Activated CD8-positive, alpha-beta memory T cell treated with anti-CD3 and anti-CD28 coated beads for 48 hours (primary cell): Measurements from ENCODE around the gene LARP6.
"Not testable (repeated sequence)": the region's sequence is repeated elsewhere in the genome, so short reads cannot be mapped to it uniquely, and the experiment has no call there.

Experiments
- DNase-seq, 3 experiments: peaks; one replicate each; pipeline ENCODE4 v3.0.0-alpha.2; 2020; ENCODE audit warnings: low read depth in 2 of 3, low spot score in 2 of 3

LARP6 gene

DNA sequence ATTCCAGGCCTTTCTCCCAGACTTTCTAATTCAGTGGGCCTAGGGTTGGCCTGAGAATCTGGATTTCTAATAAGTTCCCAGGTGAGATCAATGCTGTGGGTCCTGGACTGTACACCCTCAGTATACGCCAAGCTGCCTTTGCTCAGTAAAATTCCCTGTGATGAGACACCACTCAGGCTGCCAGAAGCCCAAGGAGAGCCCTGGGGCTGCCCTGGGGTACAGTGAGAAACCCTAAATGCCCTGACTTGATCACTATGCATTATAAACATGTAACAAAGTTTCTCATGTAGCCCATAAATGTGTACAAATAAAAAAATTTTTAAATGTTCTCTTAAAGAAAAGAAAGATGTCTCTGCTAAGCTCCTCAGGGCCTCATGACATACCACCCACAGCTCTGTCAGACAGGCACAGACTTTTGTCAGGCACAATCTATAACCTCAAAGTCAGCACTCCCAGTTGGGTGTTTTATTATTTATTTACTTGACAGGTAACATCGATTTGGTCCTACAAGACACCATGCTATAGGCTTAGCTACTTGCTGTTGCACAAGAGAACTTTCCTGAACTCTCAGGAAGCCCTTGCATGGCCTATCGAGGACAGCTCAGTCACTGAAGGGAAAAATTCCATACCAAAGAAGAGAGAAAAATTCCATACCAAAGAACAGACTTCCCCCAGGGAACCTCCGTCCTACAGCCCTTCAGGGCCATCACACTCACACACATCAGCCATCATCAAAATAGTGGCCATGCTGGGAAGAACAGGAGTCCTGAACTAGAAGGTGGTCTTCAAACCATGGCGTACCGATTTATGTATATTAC lies 22.7 kb downstream of the LARP6 start:
- no peak for DNase-seq

DNA sequence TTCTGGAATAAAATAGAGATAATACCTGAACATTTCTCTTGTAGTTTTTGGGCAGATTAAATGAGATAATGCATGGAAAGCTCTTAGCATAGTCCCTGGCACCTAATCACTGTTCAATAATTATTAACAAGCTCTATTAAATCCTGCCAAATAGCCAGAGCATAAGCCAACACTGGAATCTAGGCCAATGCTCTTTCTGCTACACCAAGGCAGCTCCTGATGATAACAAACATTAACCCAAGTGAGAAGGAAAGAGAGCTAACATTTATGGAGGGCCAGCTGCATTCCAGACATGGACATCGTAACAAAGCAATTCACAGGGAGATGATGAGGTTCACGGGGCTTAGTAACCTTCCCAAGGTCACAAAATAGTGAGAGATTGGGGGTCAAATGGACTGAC lies 23.3 kb downstream of the LARP6 start:
- DNase-seq, result no peak

DNA sequence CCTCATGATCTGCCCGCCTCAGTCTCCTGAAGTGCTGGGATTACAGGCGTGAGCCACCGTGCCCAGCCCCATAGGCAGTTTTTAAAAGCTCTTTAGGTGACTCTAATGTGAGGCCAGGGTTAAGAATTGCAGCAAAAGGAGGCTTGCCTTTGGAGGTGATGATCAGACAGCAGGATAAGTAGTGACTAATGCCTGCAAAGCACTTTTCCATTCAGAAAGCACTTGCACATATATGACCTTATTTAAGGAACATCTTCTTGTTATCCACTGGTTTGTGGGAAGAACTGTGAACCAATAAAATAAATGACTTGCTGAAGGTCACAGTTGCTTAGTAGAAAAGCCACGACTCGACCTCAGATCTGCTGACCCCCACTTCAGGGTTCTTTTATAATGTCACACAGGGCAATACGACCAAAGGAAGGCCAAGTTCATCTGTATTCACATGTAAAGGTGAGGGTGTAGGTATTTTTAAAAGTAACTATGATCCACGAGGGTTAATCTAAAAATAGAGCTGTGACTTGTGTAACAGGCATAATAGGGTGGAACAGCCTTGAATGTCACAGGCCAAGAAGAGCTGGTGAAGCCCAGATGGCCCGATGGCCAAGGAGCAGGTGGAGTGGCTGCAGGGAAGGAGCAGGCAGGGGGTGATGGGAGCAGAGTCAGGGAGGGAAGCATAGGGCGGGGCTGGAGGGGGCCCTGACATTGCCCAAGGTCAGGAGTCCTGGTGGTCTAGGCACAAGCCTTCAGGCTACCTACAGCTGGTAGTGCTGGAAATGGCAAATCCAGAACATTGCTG lies 24.4 kb downstream of the LARP6 start:
- no peak for DNase-seq

DNA sequence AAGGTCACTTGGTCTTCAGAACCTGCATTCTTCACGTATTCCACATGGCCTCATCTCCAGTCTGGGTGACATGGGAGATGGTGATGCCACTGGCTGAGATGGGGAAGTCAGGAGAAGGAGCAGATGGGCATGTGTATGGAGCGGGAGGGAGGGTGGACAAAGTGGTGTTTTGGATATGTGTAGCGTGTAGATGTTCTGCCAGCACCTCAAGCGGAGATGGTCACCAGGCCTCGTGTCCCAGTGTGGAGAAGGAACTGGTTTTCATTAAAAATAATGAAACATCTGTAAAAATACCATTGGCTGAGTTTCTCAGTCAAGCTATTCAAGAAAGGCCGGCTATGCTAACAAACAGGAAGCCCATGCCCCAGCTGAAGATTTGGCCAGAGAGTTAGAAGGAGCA lies 26.2 kb downstream of the LARP6 start:
- DNase-seq, result no peak

DNA sequence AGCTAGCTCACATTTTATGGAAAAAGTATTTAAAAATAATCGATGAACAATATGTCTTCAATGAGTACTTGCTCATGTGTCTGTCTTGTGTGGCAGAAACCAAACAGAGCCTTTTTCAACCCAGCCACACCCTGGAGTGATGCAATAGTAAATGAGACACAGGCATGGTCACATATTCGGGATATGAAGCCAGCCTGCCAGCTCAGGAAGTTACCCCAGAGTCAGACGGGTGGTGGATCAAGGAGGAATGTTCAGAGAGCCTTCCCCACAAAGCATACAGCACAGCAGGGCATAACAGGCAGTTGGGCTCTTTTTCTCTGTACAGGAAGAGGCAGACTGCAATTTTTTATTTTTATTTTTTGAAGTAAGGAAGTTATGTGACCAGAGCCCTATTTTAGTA lies 27.3 kb downstream of the LARP6 start:
- DNase-seq, result no peak

DNA sequence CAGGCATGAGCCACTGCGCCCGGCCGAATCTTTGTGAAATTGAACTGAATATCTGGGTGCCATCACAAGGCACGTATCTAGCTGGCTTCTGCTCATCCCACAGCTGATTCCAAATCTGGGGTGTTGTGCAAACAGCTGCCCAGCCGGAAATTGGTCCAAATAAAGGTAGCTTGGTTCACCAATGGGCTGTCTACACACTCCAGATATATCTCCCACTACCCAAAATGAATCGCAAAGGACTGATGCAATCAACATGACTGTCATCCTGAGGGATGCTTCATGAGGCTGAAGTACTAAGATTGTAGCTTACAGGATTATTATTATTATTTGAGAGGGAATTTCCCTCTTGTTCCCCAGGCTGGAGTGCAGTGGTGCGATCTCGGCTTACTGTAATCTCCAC lies 28.1 kb downstream of the LARP6 start:
- DNase-seq, result no peak

DNA sequence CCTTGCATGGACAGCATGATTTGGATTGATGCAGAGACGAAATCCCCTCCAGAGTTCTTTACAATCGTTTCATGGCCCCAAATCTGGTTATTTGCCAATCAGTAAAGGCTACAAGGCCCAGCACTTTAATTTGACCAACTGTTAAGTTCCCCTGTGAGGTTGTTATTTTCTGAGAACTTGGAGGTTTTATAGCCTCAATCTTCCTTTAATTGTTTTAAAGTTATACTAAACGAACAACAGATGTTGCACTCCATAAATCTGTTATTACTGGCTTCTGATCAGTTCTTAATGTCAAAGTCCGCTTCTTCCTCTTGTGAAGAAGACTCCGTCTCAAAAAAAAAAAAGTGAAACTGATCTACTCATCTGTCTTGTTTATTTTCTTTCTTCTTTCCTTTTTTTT lies 30.8 kb downstream of the LARP6 start:
- DNase-seq, result no peak

DNA sequence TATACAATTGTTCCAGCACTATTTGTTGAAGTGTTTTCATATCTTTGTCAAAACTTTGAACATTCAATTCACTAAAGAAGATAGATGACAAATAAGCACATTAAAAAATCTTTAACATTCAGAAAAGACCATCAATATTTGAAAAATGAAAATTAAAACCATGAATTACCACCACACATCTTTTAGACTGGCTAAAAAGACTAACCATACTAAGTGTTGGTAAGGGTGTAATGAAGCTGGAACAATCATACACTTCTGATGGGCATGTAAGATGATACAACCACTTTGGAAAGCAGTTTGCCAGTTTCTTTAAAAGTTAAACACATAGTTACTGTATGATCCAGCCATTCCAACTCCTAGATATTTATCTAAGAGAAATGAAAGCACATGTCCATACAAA lies 33.7 kb downstream of the LARP6 start:
- no peak for DNase-seq

DNA sequence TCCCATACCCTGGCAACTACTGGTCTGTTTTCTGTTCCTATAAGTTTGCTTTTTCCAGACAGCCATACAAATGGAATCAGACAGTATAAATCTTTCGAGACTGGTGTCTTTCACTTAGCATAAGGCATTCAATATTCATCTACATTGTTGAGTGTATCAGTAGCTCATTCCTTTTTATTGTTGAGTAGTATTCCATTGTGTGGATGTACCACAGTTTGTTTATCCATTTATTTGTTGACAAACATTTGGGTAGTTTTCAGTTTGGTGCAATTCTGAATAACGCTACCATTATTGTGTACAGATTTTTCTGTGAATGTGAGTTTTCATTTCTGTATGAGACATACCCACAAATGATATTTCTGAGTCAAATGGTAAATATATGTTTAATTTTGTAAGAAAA lies 35.4 kb downstream of the LARP6 start:
- DNase-seq, result no peak

DNA sequence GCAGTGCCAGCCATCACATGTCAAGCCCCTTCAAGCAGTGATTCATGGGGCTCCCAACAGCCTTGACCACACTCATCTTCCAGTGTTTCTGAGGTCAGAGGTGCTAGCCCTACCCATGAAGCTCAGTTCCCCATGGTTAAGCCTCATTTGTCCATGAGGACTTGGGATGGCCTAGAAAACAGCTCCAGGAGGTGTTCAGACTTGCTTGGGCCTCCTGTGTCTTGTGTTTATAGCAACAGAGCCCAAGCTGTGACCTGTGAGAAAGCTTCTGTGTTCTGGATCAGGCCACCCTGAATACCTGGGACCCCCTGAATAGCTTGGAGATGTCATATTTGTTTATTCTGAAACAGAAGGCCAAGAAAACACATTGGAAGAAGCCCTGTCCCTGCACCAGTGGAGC lies 36.7 kb downstream of the LARP6 start:
- DNase-seq, result no peak

DNA sequence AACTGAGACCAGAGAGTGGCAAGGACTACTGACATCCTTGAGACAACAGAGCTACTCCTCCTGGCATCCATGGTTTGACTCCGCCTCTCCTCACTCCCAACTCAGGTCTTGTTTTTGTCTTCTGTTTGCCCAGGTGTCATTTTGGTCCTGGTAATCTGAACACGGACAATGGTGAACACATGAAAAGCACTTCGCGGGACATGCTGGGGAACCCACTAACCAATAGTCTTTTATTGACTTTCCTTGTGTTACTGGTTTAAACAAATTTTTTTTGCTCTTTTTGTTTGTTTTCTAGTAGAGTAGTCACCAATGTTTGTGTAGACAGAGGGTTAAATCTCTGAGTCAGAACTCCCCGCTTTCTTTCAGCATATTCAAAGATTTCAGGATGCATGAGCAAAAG lies 38.4 kb downstream of the LARP6 start:
- DNase-seq, result no peak

DNA sequence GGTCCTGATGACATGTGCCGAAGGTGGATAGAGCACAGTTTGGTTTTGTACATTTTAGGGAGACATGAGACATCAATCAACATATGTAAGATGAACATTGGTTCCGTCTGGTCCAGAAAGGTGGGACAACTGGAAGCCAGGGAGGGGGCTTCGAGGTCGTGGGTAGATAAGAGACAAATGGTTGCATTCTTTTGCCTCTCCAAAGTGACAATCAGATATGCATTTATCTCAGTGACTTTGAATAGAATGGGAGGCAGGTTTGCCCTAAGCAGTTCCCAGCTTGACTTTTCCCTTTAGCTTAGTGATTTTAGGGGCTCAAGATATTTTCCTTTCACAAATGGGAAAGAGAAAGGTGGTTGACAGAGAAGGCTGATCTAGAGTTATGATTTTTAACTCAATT lies 38.9 kb downstream of the LARP6 start:
- not testable (repeated sequence) for DNase-seq

DNA sequence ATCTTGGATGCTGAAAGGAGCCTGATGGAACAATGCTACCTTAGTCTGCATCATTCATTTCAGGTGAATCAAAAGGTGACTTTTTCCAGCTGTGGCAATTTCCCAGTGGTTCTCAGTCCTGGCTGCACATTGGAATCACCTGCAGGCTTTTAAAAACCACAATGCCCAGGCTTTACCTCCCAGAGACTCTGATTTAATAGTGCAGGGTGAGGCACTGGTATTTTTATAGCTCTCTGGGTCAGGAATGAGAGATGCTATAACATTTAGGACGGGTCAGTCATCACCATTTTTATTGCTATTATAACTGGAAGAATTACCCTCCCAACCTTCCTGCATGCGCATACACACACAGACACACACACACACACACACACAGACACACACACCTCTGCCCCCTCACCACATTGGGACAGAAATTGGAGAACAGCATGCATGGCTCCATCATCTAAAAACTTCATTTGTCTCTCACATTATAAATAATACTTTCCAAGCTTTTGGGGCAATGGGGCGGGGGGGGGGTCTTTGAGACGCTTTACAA lies 41.1 kb downstream of the LARP6 start:
- DNase-seq, result no peak

DNA sequence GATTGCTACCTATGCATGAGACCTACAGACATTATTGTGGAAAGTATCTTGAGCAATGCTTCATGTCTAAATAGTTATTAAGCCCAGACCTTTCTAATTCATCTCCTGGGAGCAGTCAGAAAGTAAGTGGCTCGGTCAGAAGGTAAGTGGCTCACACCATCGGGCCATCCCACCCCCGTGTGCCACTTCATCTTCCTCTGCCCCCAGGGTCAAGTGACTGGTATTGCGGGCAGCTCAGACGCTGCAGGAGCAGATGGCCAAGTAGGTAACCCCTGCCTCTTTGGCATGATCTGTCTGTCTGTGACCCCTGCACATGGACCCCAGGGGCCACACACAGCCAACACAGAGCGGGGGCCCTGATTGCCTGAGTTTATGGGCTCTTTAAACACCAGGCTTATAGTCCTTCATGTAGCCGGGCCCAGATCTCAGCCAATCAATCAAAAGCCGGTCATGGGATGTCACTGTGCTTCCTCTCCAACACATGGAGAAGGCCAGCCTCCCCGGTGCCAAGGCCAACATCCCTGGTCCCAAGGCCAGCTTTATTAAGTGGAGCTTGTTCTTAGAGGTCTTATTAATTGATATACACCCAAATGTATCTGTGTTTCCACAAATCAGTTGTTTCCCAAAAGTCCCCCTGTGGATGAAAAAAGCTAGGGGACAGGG lies 42.9 kb downstream of the LARP6 start:
- no peak for DNase-seq

DNA sequence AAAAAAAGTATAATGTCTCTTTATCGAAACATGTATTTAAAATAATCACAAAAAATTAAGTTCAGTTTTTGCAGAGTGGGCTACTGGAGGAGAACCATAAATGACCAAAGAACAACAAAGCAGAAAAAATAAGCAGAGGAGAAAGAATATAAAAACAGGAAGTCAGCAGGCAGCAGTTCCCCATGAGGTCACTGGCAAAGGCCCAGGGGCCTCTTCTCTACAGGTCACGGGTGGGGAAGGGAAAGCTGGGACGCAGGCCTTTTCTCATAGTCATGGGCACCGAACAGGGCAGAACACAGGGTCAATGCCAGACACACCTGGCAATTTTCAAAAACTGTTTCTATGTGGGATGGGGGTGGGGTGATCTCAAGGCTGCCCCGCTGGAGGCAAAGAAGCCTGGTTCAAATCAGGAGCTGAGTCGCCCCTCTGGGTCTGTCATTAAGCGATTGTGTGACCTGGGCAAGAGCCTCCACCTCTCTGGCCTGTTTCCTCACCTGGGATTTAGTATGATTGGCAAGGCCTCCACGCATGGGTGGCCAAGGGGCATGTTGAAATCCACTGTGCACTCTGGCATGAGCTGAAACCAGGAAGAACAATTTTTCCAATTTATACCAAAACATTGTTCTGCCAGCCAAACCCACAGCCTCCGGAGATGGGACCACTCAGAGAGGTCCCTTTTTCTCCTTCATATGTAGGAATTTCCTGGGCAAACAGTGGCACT lies 46.8 kb downstream of the LARP6 start:
- DNase-seq, result no peak

DNA sequence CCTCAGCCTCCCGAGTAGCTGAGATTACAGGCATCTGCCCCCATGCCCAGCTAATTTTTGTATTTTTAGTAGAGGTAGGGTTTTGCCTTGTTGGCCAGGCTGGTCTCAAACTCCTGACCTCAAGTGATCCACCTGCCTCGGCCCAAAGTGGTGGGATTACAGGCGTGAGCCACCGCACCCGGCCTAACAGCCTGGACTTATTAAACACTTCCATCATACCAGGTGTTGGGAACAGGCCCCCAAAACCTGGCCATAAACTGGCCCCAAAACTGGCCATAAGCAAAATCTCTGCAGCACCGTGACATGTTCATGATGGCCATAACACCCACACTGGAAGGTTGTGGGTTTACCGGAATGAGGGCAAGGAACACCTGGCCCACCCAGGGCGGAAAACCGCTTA lies 49.6 kb downstream of the LARP6 start:
- DNase-seq, result not testable (repeated sequence)

DNA sequence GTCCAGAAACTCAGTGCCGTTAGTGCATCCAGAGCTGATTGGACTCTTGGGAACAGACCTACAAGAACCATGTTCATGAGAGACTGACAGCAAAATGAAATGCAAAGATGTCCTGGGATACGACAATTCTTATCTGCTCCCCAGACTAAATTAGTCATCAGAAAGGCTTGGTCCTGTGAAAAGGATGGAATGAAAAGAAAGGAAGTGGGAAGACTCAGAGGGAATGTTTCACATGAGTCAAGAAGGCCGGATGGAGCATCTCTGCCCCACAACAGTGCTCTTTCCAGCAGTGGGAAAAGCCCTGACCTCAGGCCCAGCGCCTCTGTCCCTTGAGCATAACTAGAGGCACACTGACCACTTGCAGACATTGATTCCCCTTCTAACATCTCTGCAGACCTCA lies 51.3 kb downstream of the LARP6 start:
- DNase-seq, result no peak

DNA sequence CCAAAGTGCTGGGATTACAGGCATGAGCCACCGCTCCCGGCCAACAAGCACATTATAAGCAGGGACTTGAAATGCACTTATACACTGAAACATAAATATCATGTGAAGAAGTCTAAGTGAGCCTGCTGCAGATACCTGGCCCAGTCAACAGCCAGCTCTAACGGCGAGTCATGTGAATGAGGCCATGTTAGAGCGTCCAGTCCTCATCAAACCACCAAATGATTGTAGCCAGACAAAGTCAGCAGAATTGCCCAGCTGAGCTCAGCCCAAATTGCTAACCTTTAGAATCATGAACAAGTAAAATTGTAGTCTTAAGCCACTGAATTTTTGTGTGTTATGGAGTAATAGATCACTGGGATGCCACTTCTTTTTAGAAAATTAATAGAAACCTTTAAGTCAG lies 52.8 kb downstream of the LARP6 start:
- no peak for DNase-seq

DNA sequence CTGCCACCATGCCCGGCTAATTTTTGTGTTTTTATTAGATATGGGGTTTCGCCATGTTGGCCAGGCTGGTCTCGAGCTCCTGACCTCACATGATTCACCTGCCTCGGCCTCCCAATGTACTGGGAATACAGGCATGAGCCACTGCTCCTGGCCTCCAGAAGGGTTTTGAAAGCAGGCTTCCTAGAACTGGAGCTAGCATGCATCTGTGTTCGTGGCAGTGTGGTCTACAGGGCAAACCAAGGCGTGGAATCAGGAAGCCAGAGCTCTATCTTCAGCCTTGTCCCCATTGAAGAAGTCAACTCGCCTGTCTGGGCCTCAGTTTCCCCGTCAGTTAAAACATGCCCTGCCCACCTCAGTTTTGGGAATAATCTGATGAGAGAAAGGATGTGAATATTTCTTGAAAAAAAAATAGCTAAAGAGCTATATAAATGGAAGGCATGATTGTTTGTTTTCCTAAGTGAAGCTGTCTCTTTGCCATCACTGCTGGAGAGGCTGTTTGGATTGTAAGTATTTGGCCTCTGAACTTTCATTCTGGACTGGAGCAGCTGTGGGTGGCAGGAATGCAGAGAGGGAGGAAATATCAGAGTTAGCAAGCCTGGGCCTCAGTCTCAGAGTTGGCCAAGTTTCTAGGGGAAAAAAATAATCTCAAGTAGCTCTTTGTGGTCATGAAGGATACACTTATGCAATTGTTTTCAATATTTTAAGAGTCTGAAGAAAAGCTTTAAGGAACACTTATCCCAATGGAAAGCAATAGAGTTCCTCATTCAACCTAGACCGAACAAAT lies 54.1 kb downstream of the LARP6 start:
- DNase-seq, result no peak

DNA sequence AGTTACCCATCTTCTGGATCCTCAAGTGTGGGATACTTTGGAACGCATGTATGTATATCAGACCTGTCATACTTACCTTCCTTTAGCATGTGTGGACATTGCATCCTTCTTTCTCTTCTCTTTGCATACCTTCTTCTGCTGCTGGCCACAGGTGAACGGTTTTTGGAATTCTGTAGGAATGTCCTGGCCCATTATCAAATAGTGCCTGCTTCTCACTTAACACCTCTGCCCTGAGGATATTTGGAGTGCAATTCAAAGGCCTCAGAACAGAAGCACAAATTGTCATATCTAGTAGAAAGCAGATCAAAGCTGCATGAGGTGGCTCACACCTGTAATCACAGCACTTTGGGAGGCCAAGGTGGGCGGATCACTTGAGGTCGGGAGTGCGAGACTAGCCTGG lies 56.5 kb downstream of the LARP6 start:
- no peak for DNase-seq
